Central memory CD8-positive, alpha-beta T cell (primary cell): ENCODE results near the gene HSD17B8.

ENCODE experiments used
- ATAC-seq: fragments of 150-1000 bp; cut with Tn5 transposase; replicated peaks from 2 replicates; pipeline ENCODE4 v1.10.0; 2022; ENCODE audit warnings: mild to moderate bottlenecking, moderate FRiP score, moderate number of reproducible peaks; ENCODE audit not compliant: poor library complexity, severe bottlenecking; ENCODE audit errors: extremely low read depth
- DNase-seq, 2 donors: peaks; one replicate each; pipeline ENCODE4 v3.0.0; 2021; ENCODE audit warnings: low spot score in 2 of 2
- H3K27ac Mint-ChIP-seq: one replicate; pipeline ENCODE4 v1.8.0; 2022; ENCODE audit warnings: low read depth, mild to moderate bottlenecking, moderate library complexity, mixed read lengths
- H3K27me3 Mint-ChIP-seq: one replicate; pipeline ENCODE4 v1.8.0; 2022; ENCODE audit warnings: mixed read lengths
- H3K36me3 Mint-ChIP-seq: one replicate; pipeline ENCODE4 v1.8.0; 2022; ENCODE audit warnings: mild to moderate bottlenecking, moderate library complexity, mixed read lengths; ENCODE audit not compliant: insufficient read depth
- H3K4me1 Mint-ChIP-seq: one replicate; pipeline ENCODE4 v1.8.0; 2022; ENCODE audit warnings: mixed read lengths
- H3K4me3 Mint-ChIP-seq: one replicate; pipeline ENCODE4 v1.8.0; 2022; ENCODE audit warnings: mild to moderate bottlenecking, moderate library complexity, mixed read lengths
- H3K9me3 Mint-ChIP-seq: one replicate; pipeline ENCODE4 v1.8.0; 2022; ENCODE audit warnings: mixed read lengths

Gene HSD17B8

GRCh38 chr6:33207552-33208090 lies 3.2 kb downstream of the HSD17B8 start:
- DNase-seq: no peak
- peaks cover 5% of the 10 kb centered on the region for H3K27me3 Mint-ChIP-seq

GRCh38 chr6:33208091-33208967 lies 3.9 kb downstream of the HSD17B8 start, which contains the start of gene RING1:
Gene RING1 (plus strand): TSS chr6:33208500. CDS start chr6:33208823, 323 bp downstream.
- no peaks in the 10 kb centered on the region for H3K9me3 Mint-ChIP-seq
- ATAC-seq: peak; percentile 68
- H3K27me3 Mint-ChIP-seq: peaks cover 12% of the 10 kb centered on the region
- H3K4me3 Mint-ChIP-seq: peak within 1 kb of the TSS; percentile 85
- H3K4me1 Mint-ChIP-seq: peaks cover 59% of the 10 kb centered on the region
- DNase-seq: peak; percentile 77 to 82
- peaks cover 33% of the 10 kb centered on the region for H3K36me3 Mint-ChIP-seq
- H3K27ac Mint-ChIP-seq: peak within 1 kb of the TSS; percentile 90

More at GRCh38 chr6:33207552-33208090, 3.2 kb downstream of the HSD17B8 start:
- no peak for ATAC-seq
- Mint-ChIP-seq H3K4me1 (peaks cover 58% of the 10 kb centered on the region), H3K36me3 (peaks cover 38% of the 10 kb centered on the region), H3K4me3 (peak overlapping the region; percentile 85), H3K27ac (peak overlapping the region; percentile 90), H3K9me3 (no peaks in the 10 kb centered on the region)

- ATAC-seq: no peak
- Mint-ChIP-seq H3K27me3 (peaks cover 28% of the 10 kb centered on the region), H3K9me3 (no peaks in the 10 kb centered on the region), H3K4me3 (peak overlapping the region; percentile 85), H3K27ac (peak overlapping the region; percentile 90), H3K36me3 (peaks cover 27% of the 10 kb centered on the region), H3K4me1 (peaks cover 59% of the 10 kb centered on the region)
- DNase-seq: no peak
Observed at GRCh38 chr6:33209856-33210255, 5.4 kb downstream of the HSD17B8 start.

GRCh38 chr6:33211136-33211535 lies 6.7 kb downstream of the HSD17B8 start:
- H3K27me3 Mint-ChIP-seq: peaks cover 40% of the 10 kb centered on the region
- no peaks in the 10 kb centered on the region for H3K9me3 Mint-ChIP-seq
- no peak for ATAC-seq
- H3K4me3 Mint-ChIP-seq: no peak overlapping the region
- H3K27ac Mint-ChIP-seq: no peak overlapping the region
- no peak for DNase-seq
- peaks cover 25% of the 10 kb centered on the region for H3K36me3 Mint-ChIP-seq
- H3K4me1 Mint-ChIP-seq: peaks cover 46% of the 10 kb centered on the region

GRCh38 chr6:33211666-33212422 lies 7.4 kb downstream of the HSD17B8 start:
- peaks cover 42% of the 10 kb centered on the region for H3K4me1 Mint-ChIP-seq
- DNase-seq (no peak), ATAC-seq (no peak)
- H3K9me3 Mint-ChIP-seq: no peaks in the 10 kb centered on the region
- no peak overlapping the region for H3K4me3 Mint-ChIP-seq
- H3K36me3 Mint-ChIP-seq: peaks cover 25% of the 10 kb centered on the region
- no peak overlapping the region for H3K27ac Mint-ChIP-seq
- H3K27me3 Mint-ChIP-seq: peaks cover 43% of the 10 kb centered on the region

- Mint-ChIP-seq H3K27me3 (peaks cover 53% of the 10 kb centered on the region), H3K27ac (no peak overlapping the region), H3K9me3 (no peaks in the 10 kb centered on the region), H3K4me1 (peaks cover 38% of the 10 kb centered on the region), H3K36me3 (peaks cover 24% of the 10 kb centered on the region), H3K4me3 (peak overlapping the region; percentile 75)
- ATAC-seq (no peak), DNase-seq (no peak)
Observed at GRCh38 chr6:33212857-33213165, 8.4 kb downstream of the HSD17B8 start.

GRCh38 chr6:33213166-33213988 lies 8.9 kb downstream of the HSD17B8 start:
- H3K9me3 Mint-ChIP-seq: no peaks in the 10 kb centered on the region
- peak overlapping the region; percentile 75 for H3K4me3 Mint-ChIP-seq
- H3K4me1 Mint-ChIP-seq: peaks cover 36% of the 10 kb centered on the region
- ATAC-seq (no peak), DNase-seq (no peak)
- H3K27ac Mint-ChIP-seq: peak overlapping the region; percentile 58
- H3K27me3 Mint-ChIP-seq: peaks cover 58% of the 10 kb centered on the region
- H3K36me3 Mint-ChIP-seq: peaks cover 20% of the 10 kb centered on the region

- Mint-ChIP-seq H3K9me3 (no peaks in the 10 kb centered on the region), H3K27me3 (peaks cover 64% of the 10 kb centered on the region), H3K4me3 (peak overlapping the region; percentile 75), H3K4me1 (peaks cover 32% of the 10 kb centered on the region), H3K27ac (no peak overlapping the region), H3K36me3 (peaks cover 14% of the 10 kb centered on the region)
- no peak for ATAC-seq
- DNase-seq: no peak
Observed at GRCh38 chr6:33213989-33214335, 9.5 kb downstream of the HSD17B8 start.

GRCh38 chr6:33215271-33216116 lies 11.0 kb downstream of the HSD17B8 start:
- Mint-ChIP-seq H3K4me1 (peaks cover 23% of the 10 kb centered on the region), H3K4me3 (peak overlapping the region; percentile 75), H3K36me3 (peaks cover 10% of the 10 kb centered on the region), H3K27me3 (peaks cover 68% of the 10 kb centered on the region), H3K9me3 (no peaks in the 10 kb centered on the region), H3K27ac (peak overlapping the region; percentile 60)
- ATAC-seq (peak; percentile 27), DNase-seq (no peak)

GRCh38 chr6:33216117-33216649 lies 11.7 kb downstream of the HSD17B8 start:
- Mint-ChIP-seq H3K36me3 (peaks cover 8% of the 10 kb centered on the region), H3K4me1 (peaks cover 23% of the 10 kb centered on the region), H3K27ac (peak overlapping the region; percentile 60), H3K9me3 (no peaks in the 10 kb centered on the region), H3K27me3 (peaks cover 68% of the 10 kb centered on the region), H3K4me3 (no peak overlapping the region)
- ATAC-seq (no peak), DNase-seq (no peak)

- ATAC-seq: no peak
- DNase-seq: no peak
- no peak overlapping the region for H3K27ac Mint-ChIP-seq
- peaks cover 76% of the 10 kb centered on the region for H3K27me3 Mint-ChIP-seq
- peaks cover 23% of the 10 kb centered on the region for H3K4me1 Mint-ChIP-seq
- H3K4me3 Mint-ChIP-seq: no peak overlapping the region
- H3K9me3 Mint-ChIP-seq: no peaks in the 10 kb centered on the region
- H3K36me3 Mint-ChIP-seq: peaks cover 3% of the 10 kb centered on the region
Observed at GRCh38 chr6:33217246-33217645, 12.8 kb downstream of the HSD17B8 start.
